ENCODE data around the gene STK10.

STK10 gene

GRCh38 chr5:172178991-172179989 is 8.7 kb downstream of the STK10 start:
- H3K27ac Mint-ChIP-seq = peak overlapping the region; percentile 98
- H3K36me3 Mint-ChIP-seq = peaks cover 4% of the 10 kb centered on the region
- peaks cover 87% of the 10 kb centered on the region for H3K4me1 Mint-ChIP-seq (ENCODE audit: low read depth)
- no peaks in the 10 kb centered on the region for H3K27me3 Mint-ChIP-seq
- H3K9me3 Mint-ChIP-seq (ENCODE audit: low read depth) = no peaks in the 10 kb centered on the region
- peak overlapping the region; percentile 78 for H3K4me3 Mint-ChIP-seq

- Mint-ChIP-seq H3K4me1 (ENCODE audit: low read depth) (peaks cover 89% of the 10 kb centered on the region), H3K4me3 (peak overlapping the region; percentile 78), H3K27ac (peak overlapping the region; percentile 98), H3K9me3 (ENCODE audit: low read depth) (no peaks in the 10 kb centered on the region), H3K27me3 (no peaks in the 10 kb centered on the region), H3K36me3 (peaks cover 4% of the 10 kb centered on the region)
Measured at GRCh38 chr5:172178301-172178987, 9.6 kb downstream of the STK10 start.

GRCh38 chr5:172177176-172177575 is 10.8 kb downstream of the STK10 start:
- Mint-ChIP-seq H3K36me3 (peaks cover 2% of the 10 kb centered on the region), H3K9me3 (ENCODE audit: low read depth) (no peaks in the 10 kb centered on the region), H3K4me3 (peak overlapping the region; percentile 85), H3K4me1 (ENCODE audit: low read depth) (peaks cover 83% of the 10 kb centered on the region), H3K27me3 (no peaks in the 10 kb centered on the region), H3K27ac (peak overlapping the region; percentile 98)

GRCh38 chr5:172175263-172175719 is 12.7 kb downstream of the STK10 start:
- peaks cover 2% of the 10 kb centered on the region for H3K36me3 Mint-ChIP-seq
- no peaks in the 10 kb centered on the region for H3K27me3 Mint-ChIP-seq
- H3K4me1 Mint-ChIP-seq (ENCODE audit: low read depth) = peaks cover 86% of the 10 kb centered on the region
- peak overlapping the region; percentile 98 for H3K27ac Mint-ChIP-seq
- no peaks in the 10 kb centered on the region for H3K9me3 Mint-ChIP-seq (ENCODE audit: low read depth)
- H3K4me3 Mint-ChIP-seq = peak overlapping the region; percentile 85

- H3K4me3 Mint-ChIP-seq = peak overlapping the region; percentile 85
- no peaks in the 10 kb centered on the region for H3K9me3 Mint-ChIP-seq (ENCODE audit: low read depth)
- peaks cover 5% of the 10 kb centered on the region for H3K36me3 Mint-ChIP-seq
- no peaks in the 10 kb centered on the region for H3K27me3 Mint-ChIP-seq
- H3K27ac Mint-ChIP-seq = peak overlapping the region; percentile 98
- peaks cover 87% of the 10 kb centered on the region for H3K4me1 Mint-ChIP-seq (ENCODE audit: low read depth)
Measured at GRCh38 chr5:172173564-172174153, 14.4 kb downstream of the STK10 start.

- H3K27ac Mint-ChIP-seq = peak overlapping the region; percentile 98
- peaks cover 87% of the 10 kb centered on the region for H3K4me1 Mint-ChIP-seq (ENCODE audit: low read depth)
- H3K27me3 Mint-ChIP-seq = no peaks in the 10 kb centered on the region
- H3K4me3 Mint-ChIP-seq = peak overlapping the region; percentile 85
- no peaks in the 10 kb centered on the region for H3K9me3 Mint-ChIP-seq (ENCODE audit: low read depth)
- H3K36me3 Mint-ChIP-seq = peaks cover 3% of the 10 kb centered on the region
Measured at GRCh38 chr5:172172912-172173563, 15.0 kb downstream of the STK10 start.

GRCh38 chr5:172171118-172171517 is 16.9 kb downstream of the STK10 start:
- H3K36me3 Mint-ChIP-seq = peaks cover 5% of the 10 kb centered on the region
- peaks cover 89% of the 10 kb centered on the region for H3K4me1 Mint-ChIP-seq (ENCODE audit: low read depth)
- H3K9me3 Mint-ChIP-seq (ENCODE audit: low read depth) = no peaks in the 10 kb centered on the region
- peak overlapping the region; percentile 98 for H3K27ac Mint-ChIP-seq
- H3K4me3 Mint-ChIP-seq = no peak overlapping the region
- H3K27me3 Mint-ChIP-seq = no peaks in the 10 kb centered on the region

GRCh38 chr5:172170251-172170701 is 17.7 kb downstream of the STK10 start:
- Mint-ChIP-seq H3K4me1 (ENCODE audit: low read depth) (peaks cover 82% of the 10 kb centered on the region), H3K27me3 (no peaks in the 10 kb centered on the region), H3K36me3 (peaks cover 5% of the 10 kb centered on the region), H3K4me3 (peak overlapping the region; percentile 50), H3K27ac (peak overlapping the region; percentile 98), H3K9me3 (ENCODE audit: low read depth) (no peaks in the 10 kb centered on the region)

- Mint-ChIP-seq H3K36me3 (peaks cover 5% of the 10 kb centered on the region), H3K27ac (peak overlapping the region; percentile 98), H3K27me3 (no peaks in the 10 kb centered on the region), H3K4me3 (peak overlapping the region; percentile 32), H3K4me1 (ENCODE audit: low read depth) (peaks cover 79% of the 10 kb centered on the region), H3K9me3 (ENCODE audit: low read depth) (no peaks in the 10 kb centered on the region)
Measured at GRCh38 chr5:172169216-172169615, 18.8 kb downstream of the STK10 start.

GRCh38 chr5:172168311-172168710 is 19.7 kb downstream of the STK10 start:
- Mint-ChIP-seq H3K9me3 (ENCODE audit: low read depth) (no peaks in the 10 kb centered on the region), H3K27me3 (no peaks in the 10 kb centered on the region), H3K36me3 (peaks cover 5% of the 10 kb centered on the region), H3K27ac (peak overlapping the region; percentile 98), H3K4me3 (no peak overlapping the region), H3K4me1 (ENCODE audit: low read depth) (peaks cover 73% of the 10 kb centered on the region)

- Mint-ChIP-seq H3K27me3 (no peaks in the 10 kb centered on the region), H3K9me3 (ENCODE audit: low read depth) (no peaks in the 10 kb centered on the region), H3K4me3 (no peak overlapping the region), H3K36me3 (peaks cover 5% of the 10 kb centered on the region), H3K27ac (peak overlapping the region; percentile 98), H3K4me1 (ENCODE audit: low read depth) (peaks cover 73% of the 10 kb centered on the region)
Measured at GRCh38 chr5:172167895-172168294, 20.1 kb downstream of the STK10 start.

GRCh38 chr5:172166030-172166826 is 21.8 kb downstream of the STK10 start:
- peak overlapping the region; percentile 28 for H3K27ac Mint-ChIP-seq
- H3K27me3 Mint-ChIP-seq = no peaks in the 10 kb centered on the region
- peaks cover 80% of the 10 kb centered on the region for H3K4me1 Mint-ChIP-seq (ENCODE audit: low read depth)
- H3K4me3 Mint-ChIP-seq = peak overlapping the region; percentile 7
- H3K36me3 Mint-ChIP-seq = peaks cover 5% of the 10 kb centered on the region
- H3K9me3 Mint-ChIP-seq (ENCODE audit: low read depth) = no peaks in the 10 kb centered on the region

GRCh38 chr5:172165465-172165864 is 22.6 kb downstream of the STK10 start:
- Mint-ChIP-seq H3K36me3 (peaks cover 5% of the 10 kb centered on the region), H3K27ac (no peak overlapping the region), H3K27me3 (no peaks in the 10 kb centered on the region), H3K4me1 (ENCODE audit: low read depth) (peaks cover 80% of the 10 kb centered on the region), H3K9me3 (ENCODE audit: low read depth) (no peaks in the 10 kb centered on the region), H3K4me3 (no peak overlapping the region)

Measured in activated naive CD8-positive, alpha-beta T cell (primary cell).